Heart right ventricle (tissue), 16 donors: Measurements from ENCODE around the gene GUCY2C. TPM values are rescaled to one million over a fixed set of nuclear protein-coding genes. Genes with fewer than 3 reads are reported as not detected.
A peak's percentile ranks its signal among the peaks of the same experiment; 100 is the strongest.
"Not testable (repeated sequence)": the region's sequence is repeated elsewhere in the genome, so short reads cannot be mapped to it uniquely, and the experiment has no call there.

Experiments
- ATAC-seq, 8 donors: fragments of 200-7000 bp; cut with Tn5 transposase; one replicate each; pipeline ENCODE4 v1.9.1; 2020; ENCODE audit warnings: mild to moderate bottlenecking in 8 of 8, moderate library complexity in 8 of 8, moderate number of reproducible peaks in 1 of 8
- DNase-seq, 2 donors: peaks; one replicate each; pipeline ENCODE4 v3.0.0-alpha.2; 2020
- H3K27ac ChIP-seq, 10 donors: fragments of 200-600 bp; sonication (generic) in 2 of 10; one replicate each; pipeline versions ENCODE4 v1.5.0 to v1.8.0; 2020 to 2022; ENCODE audit warnings: mild to moderate bottlenecking in 3 of 10
- H3K27me3 ChIP-seq, 7 donors: fragments of 200-600 bp; one replicate each; pipeline ENCODE4 v1.8.0; 2021 to 2022; ENCODE audit warnings: mild to moderate bottlenecking in 2 of 7
- H3K36me3 ChIP-seq, 9 donors: fragments of 200-600 bp; sonication (generic) in 1 of 9; one replicate each; pipeline versions ENCODE4 v1.5.0 to v1.8.0; 2020 to 2022; ENCODE audit warnings: mild to moderate bottlenecking in 2 of 9
- H3K4me1 ChIP-seq, 9 donors: fragments of 200-600 bp; sonication (generic) in 1 of 9; one replicate each; pipeline versions ENCODE4 v1.5.0 to v1.8.0; 2020 to 2022; ENCODE audit warnings: mild to moderate bottlenecking in 4 of 9
- H3K4me3 ChIP-seq, 10 donors: fragments of 200-600 bp; sonication (generic) in 2 of 10; one replicate each; pipeline versions ENCODE4 v1.5.0 to v1.8.0; 2020 to 2022; ENCODE audit warnings: mild to moderate bottlenecking in 7 of 10, moderate library complexity in 2 of 10
- H3K9me3 ChIP-seq, 11 donors: fragments of 200-600 bp in 10 of 11; sonication (generic) in 2 of 11; one replicate each; pipeline versions ENCODE4 v1.5.0 to v1.8.0; 2013 to 2022; ENCODE audit warnings: mild to moderate bottlenecking in 2 of 11, control low read depth in 1 of 11, moderate library complexity in 1 of 11
- CTCF ChIP-seq, 9 donors: fragments of 200-600 bp; sonication (generic) in 2 of 9; IDR thresholded peaks; one replicate each; pipeline versions ENCODE4 v1.5.0 to v1.8.0; 2021 to 2022; ENCODE audit warnings: antibody characterized with exemption in 9 of 9, mild to moderate bottlenecking in 5 of 9, moderate library complexity in 1 of 9
- WGBS, 2 donors: extraction: QIAGEN DNeasy Blood & Tissue Kit; methylation state at CpG; one replicate each; pipeline ENCODE4 v1.1.7; 2013; ENCODE audit warnings: inconsistent platforms in 1 of 2; 5-methylcytosine and 5-hydroxymethylcytosine counted together
- intact Hi-C, 10 donors: fragments of 100-400 bp; cut with DNase I; formaldehyde crosslinking; loops; one replicate each; pipeline versions ENCODE4 v1.11.1 to v1.14.2; 2022
- long read RNA-seq, 3 donors: library from polyadenylated mRNA; unstranded; transcript quantifications; one replicate each; pipeline ENCODE4 v2.0.0, GENCODE V29; 2020 to 2021
- polyA plus RNA-seq, 2 donors: library from polyadenylated mRNA; stranded (reverse); fragments of 200-250 nt; gene quantifications; one replicate each; pipeline ENCODE4 v1.2.3, GENCODE V29; 2013
- total RNA-seq, 10 donors: library from RNA; stranded (reverse); fragmentation: NEBNext Ultra II Directional in 3 of 10; extraction: Animal tissue kit (Norgen Biotek cat#: 25700) in 3 of 10; gene quantifications; one replicate each; pipeline versions ENCODE4 v1.2.1 to v1.2.4, GENCODE V29; 2021 to 2023
- donor health status: Arrhythmogenic right ventricular cardiomyopathy.
- donor health status: ischemic (EF 13 %, LVEDD 7.1; RV severe dilation, severe dysfunction).
- donor health status: healthy with polysubstance abuse.
- donor health status: DM: no; HTN: yes; CAD: no.
- donor health status: DM: no; HTN: no; CAD: no.
- donor health status: ischemic (EF 25% LVEDD 6.9; RV normal size, moderate dysfunction).
- donor health status: ischemic (EF 25% LVEDD 5.7; RV mildly dilated, moderate dysfunction).
- donor health status: healthy.
- donor health status: DM: yes; HTN: yes; CAD: no.
- donor health status: Ischemic cardiomyopathy.
- donor health status: ischemic (EF 35%, LVEDD 5.7; RV mildly dilated, moderate dysfunction).
- donor health status: nonischemic (EF 11% LVEDD 7.7; RV severe dilation, severe dysfunction).
- donor health status: DM: yes; HTN: yes; CAD: no.
- donor health status: PGD.
- donor health status: ischemic (EF 29% LVEDD 5.4; RV normal size, mild dysfunction).
- donor health status: nonischemic (EF 23%, LVEDD 6.1; RV moderate dilation, normal function).

Gene GUCY2C
- total RNA-seq (under 1 TPM in 2 of 10 donors, not detected in 8; 0.06 to 0.15 TPM), polyA plus RNA-seq (under 1 TPM in 1 of 2 donors, not detected in 1; 0.01 TPM)
- long read RNA-seq, donor 1, result 0 reads
- long read RNA-seq, donor 2, result 0 reads
- long read RNA-seq, donor 3, partial matches to known transcripts, result 0 of 2 reads
- long read RNA-seq, donor 3, other reads (novel, unspliced or antisense), result 2 of 2 reads

GRCh38 chr12:14696265-14696741, at the start of gene GUCY2C:
Gene GUCY2C (minus strand): TSS chr12:14696599. CDS start chr12:14696448, 151 bp downstream.
- H3K36me3 ChIP-seq, result no peaks in the 10 kb centered on the region
- H3K27ac ChIP-seq, result no peak within 1 kb of the TSS
- 73 to 75% methylated on average over 8 of the region's 8 CpGs for WGBS, 2 donors
- intact Hi-C loops, result no loop called here
- H3K27me3 ChIP-seq, result no peaks in the 10 kb centered on the region
- DNase-seq (no peak), ATAC-seq (peak in 1 of 8 donors; percentile 41)
- H3K9me3 ChIP-seq, result no peaks in the 10 kb centered on the region
- no peak within 1 kb of the TSS for H3K4me3 ChIP-seq
- no peak for TF ChIP-seq CTCF (IDR thresholded peaks at IDR 0.05)
- H3K4me1 ChIP-seq, result peaks cover 0 to 9% (median 7%) of the 10 kb centered on the region in 9 donors

GRCh38 chr12:14743061-14743460, 46.7 kb upstream of the GUCY2C start:
- Histone ChIP-seq H3K27ac (no peak overlapping the region), H3K9me3 (peaks cover 0 to 19% (median 0%) of the 10 kb centered on the region in 11 donors), H3K27me3 (no peaks in the 10 kb centered on the region), H3K4me1 (no peaks in the 10 kb centered on the region), H3K36me3 (peaks cover 0 to 6% (median 0%) of the 10 kb centered on the region in 9 donors), H3K4me3 (no peak overlapping the region)
- no peak for TF ChIP-seq CTCF (IDR thresholded peaks at IDR 0.05)
- intact Hi-C loops, result no loop called here
- ATAC-seq (no peak), DNase-seq (no peak)
- 93 to 97% methylated on average over 1 of the region's 1 CpG for WGBS, 2 donors

GRCh38 chr12:14741942-14742341, 45.5 kb upstream of the GUCY2C start:
- no peak for TF ChIP-seq CTCF (IDR thresholded peaks at IDR 0.05)
- no peaks in the 10 kb centered on the region for H3K4me1 ChIP-seq
- no peak overlapping the region for H3K27ac ChIP-seq
- ATAC-seq (no peak), DNase-seq (no peak)
- intact Hi-C loops, result no loop called here
- WGBS, 2 donors, result 96 to 98% methylated on average over 2 of the region's 2 CpGs
- no peak overlapping the region for H3K4me3 ChIP-seq
- no peaks in the 10 kb centered on the region for H3K27me3 ChIP-seq
- peaks cover 0 to 19% (median 0%) of the 10 kb centered on the region in 11 donors for H3K9me3 ChIP-seq
- peaks cover 0 to under 1% (median 0%) of the 10 kb centered on the region in 9 donors for H3K36me3 ChIP-seq

DNA sequence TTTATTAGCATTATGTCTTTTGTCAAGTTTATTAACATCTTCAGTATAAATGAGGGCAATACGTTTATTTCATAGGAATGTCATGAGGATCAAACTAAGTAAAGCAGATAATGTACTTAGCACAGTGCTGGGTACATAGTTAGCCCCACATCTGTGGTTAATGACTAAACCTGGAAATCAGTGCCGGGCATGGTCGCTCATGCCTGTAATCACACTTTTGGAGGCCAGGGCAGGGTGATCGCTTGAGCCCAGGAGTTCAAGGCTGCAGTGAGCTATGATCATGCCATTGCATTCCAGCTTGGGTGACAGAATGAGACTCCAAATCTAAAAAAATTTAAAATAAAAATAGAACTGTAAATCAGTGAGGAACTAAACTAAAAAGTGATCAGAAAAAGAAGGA, 44.8 kb upstream of the GUCY2C start:
- H3K4me3 ChIP-seq, result no peak overlapping the region
- peaks cover 0 to 19% (median 0%) of the 10 kb centered on the region in 11 donors for H3K9me3 ChIP-seq
- H3K36me3 ChIP-seq, result no peaks in the 10 kb centered on the region
- intact Hi-C loops, result no loop called here
- H3K27me3 ChIP-seq, result no peaks in the 10 kb centered on the region
- TF ChIP-seq CTCF (IDR thresholded peaks at IDR 0.05), result no peak
- DNase-seq, result no peak
- 85 to 92% methylated on average over 4 of the region's 4 CpGs for WGBS, 2 donors
- H3K4me1 ChIP-seq, result no peaks in the 10 kb centered on the region
- no peak overlapping the region for H3K27ac ChIP-seq
- ATAC-seq, result no peak

DNA sequence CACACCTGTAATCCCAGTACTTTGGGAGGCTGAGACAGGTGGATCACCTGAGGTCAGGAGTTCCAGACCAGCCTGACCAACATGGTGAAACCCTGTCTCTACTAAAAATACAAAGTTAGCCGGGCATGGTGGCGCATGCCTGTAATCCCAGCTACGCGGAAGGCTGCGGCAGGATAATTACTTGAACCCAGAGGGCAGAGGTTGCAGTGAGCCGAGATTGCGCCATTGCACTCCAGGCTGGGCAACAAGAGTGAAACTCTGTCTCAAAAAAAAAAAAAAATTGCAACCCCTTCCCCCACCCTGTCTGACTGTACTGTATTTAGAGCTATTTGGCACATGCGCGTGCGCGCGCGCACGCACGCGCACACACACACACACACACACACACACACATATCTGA, 40.0 kb upstream of the GUCY2C start:
- H3K9me3 ChIP-seq, intact Hi-C loops, ATAC-seq, H3K27me3 ChIP-seq, H3K27ac ChIP-seq, DNase-seq, H3K36me3 ChIP-seq, H3K4me1 ChIP-seq, H3K4me3 ChIP-seq: not testable (repeated sequence)
- 89 to 95% methylated on average over 16 of the region's 16 CpGs for WGBS, 2 donors
